HG03354 (cell line): ENCODE measurements around the gene SKIC8.

Experiments
- ATAC-seq: cut with Tn5 transposase; IDR thresholded peaks from one replicate; pipeline ENCODE4 v1.9.1; 2021; ENCODE audit warnings: mild to moderate bottlenecking; ENCODE audit not compliant: unreplicated experiment, poor library complexity, severe bottlenecking

SKIC8 gene

DNA sequence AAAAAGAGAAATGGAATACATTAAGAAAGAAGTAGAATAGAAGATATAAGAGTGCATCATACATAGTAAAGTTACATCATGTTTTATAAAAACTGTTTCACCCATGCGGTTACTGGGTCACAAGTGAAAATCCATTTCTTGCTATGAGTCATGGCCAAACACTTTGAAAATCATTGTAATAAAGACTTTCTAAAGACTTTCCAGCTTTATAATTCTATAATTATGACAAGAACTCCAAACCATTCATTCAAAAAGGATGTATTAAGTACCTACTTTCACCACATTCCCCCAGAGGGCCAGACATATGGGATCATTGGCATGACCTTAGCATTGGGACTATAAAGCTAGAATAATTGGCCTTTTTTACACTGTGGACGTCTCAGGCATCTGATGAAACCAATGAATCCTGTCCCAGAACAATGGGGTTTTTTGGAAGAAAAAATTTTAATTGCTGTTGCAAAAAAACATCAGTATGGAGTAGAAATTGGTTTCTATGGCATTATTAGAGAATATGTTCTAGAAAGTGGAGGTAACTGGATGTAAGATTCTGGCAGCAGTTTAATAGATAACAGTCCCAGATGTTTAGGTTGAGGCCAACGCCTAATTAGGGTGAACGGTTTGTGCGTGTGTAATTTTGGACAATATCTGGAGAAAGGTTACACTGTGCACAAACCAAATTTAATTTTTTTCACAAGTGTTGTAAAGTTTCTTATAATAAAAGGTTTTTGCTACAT, 3.3 kb upstream of the SKIC8 start:
- no peak for ATAC-seq

- no peak for ATAC-seq
Measured at GRCh38 chr15:78301828-78302227, 2.4 kb upstream of the SKIC8 start.

- no peak for ATAC-seq
Measured at GRCh38 chr15:78301326-78301725, 1.9 kb upstream of the SKIC8 start.

DNA sequence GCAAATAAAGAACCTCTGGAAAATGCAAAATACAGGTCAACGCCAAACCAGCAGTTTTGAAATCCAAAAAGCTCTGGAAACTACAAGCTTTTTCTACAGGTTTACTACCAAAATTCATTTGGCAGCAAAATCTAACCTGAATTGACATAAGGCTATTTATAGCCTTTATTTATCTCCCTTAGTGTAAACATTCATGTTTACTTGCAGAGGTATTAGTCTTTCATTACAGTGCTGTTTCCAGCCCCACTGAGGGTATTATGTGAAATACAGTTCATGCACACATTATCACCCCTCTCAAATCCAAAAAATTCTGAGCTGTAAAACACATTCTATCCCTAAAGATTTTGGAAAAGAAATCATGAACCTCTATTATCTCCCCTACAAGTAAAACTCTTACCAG, 7.2 kb downstream of the SKIC8 start:
- ATAC-seq, result no peak

GRCh38 chr15:78291698-78292097, 7.7 kb downstream of the SKIC8 start:
- no peak for ATAC-seq

- ATAC-seq, result no peak
Measured at GRCh38 chr15:78291052-78291451, 8.4 kb downstream of the SKIC8 start.

- ATAC-seq, result no peak
Measured at GRCh38 chr15:78290222-78290621, 9.2 kb downstream of the SKIC8 start.

- ATAC-seq, result no peak
Measured at GRCh38 chr15:78284758-78285157, 14.7 kb downstream of the SKIC8 start.

DNA sequence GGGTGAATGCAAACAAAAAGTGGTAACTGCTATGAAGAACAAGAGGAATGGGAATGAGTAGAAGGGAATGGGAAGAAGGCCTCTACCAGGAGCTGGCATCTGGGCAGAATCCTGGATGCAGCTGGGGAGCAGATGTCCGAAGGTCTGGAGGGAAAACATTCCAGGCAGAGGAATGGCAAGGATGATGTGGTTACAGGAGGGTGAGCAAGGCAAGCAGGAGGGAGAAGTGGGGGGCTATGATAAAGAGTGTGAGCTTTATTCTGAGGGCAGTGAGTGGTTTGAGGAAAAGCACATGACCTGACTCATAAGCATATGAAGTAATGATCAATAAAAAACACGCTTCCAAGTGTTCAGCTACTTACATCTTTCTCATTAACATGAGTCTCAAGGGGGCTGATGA, 17.1 kb downstream of the SKIC8 start:
- ATAC-seq, result no peak

- ATAC-seq, result no peak
Measured at GRCh38 chr15:78280319-78281072, 18.9 kb downstream of the SKIC8 start.

GRCh38 chr15:78276064-78276943, 23.1 kb downstream of the SKIC8 start:
- ATAC-seq, result no peak

DNA sequence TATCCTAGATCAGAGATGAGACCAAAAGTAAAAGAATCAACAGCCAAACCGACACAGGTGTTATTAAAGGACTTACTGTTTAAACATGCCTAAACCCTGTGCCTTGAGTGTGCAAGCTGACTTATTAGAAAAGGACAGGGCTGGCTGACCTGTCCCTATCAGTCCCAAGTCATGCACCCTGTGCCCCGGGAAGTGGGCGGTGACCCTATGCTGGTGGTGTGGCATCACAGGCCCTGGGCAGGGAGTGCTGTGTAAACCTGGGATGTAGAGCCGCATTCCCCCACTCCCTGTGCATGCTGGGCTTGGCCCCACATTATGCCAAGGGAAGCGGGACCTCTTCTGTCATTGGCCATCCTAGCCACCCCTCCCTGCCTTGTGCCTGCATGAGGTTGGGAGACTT, 24.4 kb downstream of the SKIC8 start:
- ATAC-seq, result no peak

DNA sequence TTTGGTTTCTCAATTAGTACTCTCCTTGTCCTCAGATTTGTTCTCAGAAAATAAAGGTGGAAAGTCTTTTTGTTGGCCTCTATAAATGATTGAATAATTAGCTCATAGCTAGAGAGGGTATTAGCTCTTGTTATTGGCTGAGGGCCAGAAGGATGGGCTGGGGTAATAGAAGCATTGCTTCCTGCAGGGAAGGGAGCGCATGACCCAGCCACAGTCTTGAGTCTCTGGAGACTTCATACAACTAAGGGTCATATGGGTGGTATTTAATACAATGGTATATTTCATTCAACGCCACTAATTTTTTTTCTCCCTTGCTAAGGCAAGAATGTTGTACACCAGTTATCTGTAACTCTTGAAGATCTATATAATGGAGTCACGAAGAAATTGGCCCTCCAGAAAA, 26.6 kb downstream of the SKIC8 start:
- no peak for ATAC-seq

GRCh38 chr15:78272316-78272715, 27.1 kb downstream of the SKIC8 start:
- ATAC-seq, result no peak

- ATAC-seq, result no peak
Measured at GRCh38 chr15:78266806-78267205, 32.6 kb downstream of the SKIC8 start.

GRCh38 chr15:78266229-78266628, 33.2 kb downstream of the SKIC8 start:
- no peak for ATAC-seq

- no peak for ATAC-seq
Measured at GRCh38 chr15:78265752-78266224, 33.6 kb downstream of the SKIC8 start.

- no peak for ATAC-seq
Measured at GRCh38 chr15:78265137-78265460, 34.3 kb downstream of the SKIC8 start.

GRCh38 chr15:78264304-78265136, 34.9 kb downstream of the SKIC8 start, which contains the start of gene DNAJA4:
TSS of gene DNAJA4 (plus strand) at chr15:78264562. CDS start at chr15:78264764, 202 bp downstream.
- ATAC-seq, result no peak
